Breast epithelium (tissue), 3 donors: ENCODE data around the gene CD79B.
"Not testable (repeated sequence)": the region's sequence is repeated elsewhere in the genome, so short reads cannot be mapped to it uniquely, and the experiment has no call there.

Source experiments
- POLR2A ChIP-seq: fragments of 450-650 bp; IDR thresholded peaks from one replicate; pipeline ENCODE4 v1.6.1; 2016; ENCODE audit warnings: antibody characterized with exemption, mild to moderate bottlenecking, moderate library complexity
- POLR2AphosphoS5 ChIP-seq, 3 donors: sonication (generic); formaldehyde crosslinking; IDR thresholded peaks; one replicate each; pipeline ENCODE4 v1.6.1; 2017; ENCODE audit warnings: antibody characterized with exemption in 3 of 3
- TF ChIP-seq, protein P1 (sequence below), 3 donors: fragments of 450-650 bp; IDR thresholded peaks; one replicate each; pipeline ENCODE4 v1.5.1; 2016 to 2017; ENCODE audit warnings: antibody characterized with exemption in 3 of 3, mild to moderate bottlenecking in 3 of 3, moderate library complexity in 3 of 3

DNA sequence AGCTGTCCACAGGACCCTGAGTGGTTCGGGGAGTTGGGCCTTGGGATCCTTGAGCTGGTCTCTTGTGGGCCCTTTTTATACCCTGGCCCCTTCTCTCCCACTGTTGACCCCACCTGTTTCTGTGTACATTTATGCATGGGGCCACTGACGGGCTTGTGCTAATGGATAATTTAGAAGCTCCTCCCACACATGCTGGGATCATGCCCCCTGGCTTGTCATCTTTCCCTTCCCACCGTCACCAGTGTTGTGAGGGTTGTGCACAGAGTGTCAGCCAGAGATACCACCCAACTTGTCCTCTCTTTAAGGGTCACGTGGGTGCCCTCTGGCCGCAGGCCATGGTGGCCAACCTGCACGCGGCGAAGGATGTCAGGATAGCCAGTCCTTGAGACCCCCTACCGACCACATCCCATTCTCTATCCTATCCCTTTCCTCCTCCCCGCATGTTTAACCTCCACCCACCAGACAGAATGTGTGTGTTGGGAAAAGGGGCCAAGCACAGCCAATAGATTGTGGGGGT lies 13.3 kb downstream of the CD79B start, which contains the start of gene GH1:
- TF ChIP-seq, protein P1, sequence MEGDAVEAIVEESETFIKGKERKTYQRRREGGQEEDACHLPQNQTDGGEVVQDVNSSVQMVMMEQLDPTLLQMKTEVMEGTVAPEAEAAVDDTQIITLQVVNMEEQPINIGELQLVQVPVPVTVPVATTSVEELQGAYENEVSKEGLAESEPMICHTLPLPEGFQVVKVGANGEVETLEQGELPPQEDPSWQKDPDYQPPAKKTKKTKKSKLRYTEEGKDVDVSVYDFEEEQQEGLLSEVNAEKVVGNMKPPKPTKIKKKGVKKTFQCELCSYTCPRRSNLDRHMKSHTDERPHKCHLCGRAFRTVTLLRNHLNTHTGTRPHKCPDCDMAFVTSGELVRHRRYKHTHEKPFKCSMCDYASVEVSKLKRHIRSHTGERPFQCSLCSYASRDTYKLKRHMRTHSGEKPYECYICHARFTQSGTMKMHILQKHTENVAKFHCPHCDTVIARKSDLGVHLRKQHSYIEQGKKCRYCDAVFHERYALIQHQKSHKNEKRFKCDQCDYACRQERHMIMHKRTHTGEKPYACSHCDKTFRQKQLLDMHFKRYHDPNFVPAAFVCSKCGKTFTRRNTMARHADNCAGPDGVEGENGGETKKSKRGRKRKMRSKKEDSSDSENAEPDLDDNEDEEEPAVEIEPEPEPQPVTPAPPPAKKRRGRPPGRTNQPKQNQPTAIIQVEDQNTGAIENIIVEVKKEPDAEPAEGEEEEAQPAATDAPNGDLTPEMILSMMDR (IDR thresholded peaks at IDR 0.05): not testable (repeated sequence)
- not testable (repeated sequence) for TF ChIP-seq POLR2AphosphoS5 (IDR thresholded peaks at IDR 0.05); POLR2A
